PFSK-1 (cell line): ENCODE results near the gene PCGF6.

Source experiments
- FOXP2 ChIP-seq: optimal IDR thresholded peaks from 2 replicates; pipeline ENCODE3; 2011; ENCODE audit warnings: borderline replicate concordance, control low read depth, inconsistent platforms; ENCODE audit not compliant: insufficient read depth; ENCODE audit errors: extremely low read length, extremely low read depth
- POLR2AphosphoS5 ChIP-seq: IDR thresholded peaks from 2 replicates; pipeline ENCODE4 v1.6.1; 2012; ENCODE audit warnings: low read depth, mild to moderate bottlenecking, control low read depth, low read length, moderate library complexity
- REST ChIP-seq, 2 experiments: IDR thresholded peaks; 2 replicates each; pipeline versions ENCODE4 v1.6.1 to v1.8.0; 2011 to 2012; ENCODE audit warnings: low read depth in 2 of 2, low read length in 2 of 2, control low read depth in 1 of 2, inconsistent platforms in 1 of 2, mild to moderate bottlenecking in 1 of 2, moderate library complexity in 1 of 2; ENCODE audit not compliant: insufficient read depth in 1 of 2
- SIN3A ChIP-seq: IDR thresholded peaks from 2 replicates; pipeline ENCODE4 v1.6.1; 2012; ENCODE audit warnings: mild to moderate bottlenecking, low read length, moderate library complexity, borderline replicate concordance; ENCODE audit not compliant: insufficient read depth
- TAF1 ChIP-seq: IDR thresholded peaks from 2 replicates; pipeline ENCODE4 v1.6.1; 2012; ENCODE audit warnings: low read length, control low read depth, borderline replicate concordance; ENCODE audit not compliant: insufficient read depth

- TF ChIP-seq POLR2AphosphoS5: no peak
- no peak; a peak in 1 of 4 replicates for TF ChIP-seq REST (IDR thresholded peaks at IDR 0.05; ENCODE audit: insufficient read depth in 1 of 2, low read depth in 2 of 2, low read length in 2 of 2)
- no peak for TF ChIP-seq TAF1
- TF ChIP-seq SIN3A: no peak
- TF ChIP-seq FOXP2: no peak
These were observed 73.8 kb downstream of the PCGF6 start, which contains the start of gene INA for GRCh38 chr10:103276896-103277712.
